GM19025 (cell line): ENCODE results near the gene PIK3C2G.
"Not testable (repeated sequence)": the region's sequence is repeated elsewhere in the genome, so short reads cannot be mapped to it uniquely, and the experiment has no call there.

Source experiments
- ATAC-seq: cut with Tn5 transposase; IDR thresholded peaks from one replicate; pipeline ENCODE4 v1.9.1; 2021; ENCODE audit warnings: mild to moderate bottlenecking, low read depth, moderate library complexity; ENCODE audit not compliant: unreplicated experiment

The PIK3C2G gene

DNA sequence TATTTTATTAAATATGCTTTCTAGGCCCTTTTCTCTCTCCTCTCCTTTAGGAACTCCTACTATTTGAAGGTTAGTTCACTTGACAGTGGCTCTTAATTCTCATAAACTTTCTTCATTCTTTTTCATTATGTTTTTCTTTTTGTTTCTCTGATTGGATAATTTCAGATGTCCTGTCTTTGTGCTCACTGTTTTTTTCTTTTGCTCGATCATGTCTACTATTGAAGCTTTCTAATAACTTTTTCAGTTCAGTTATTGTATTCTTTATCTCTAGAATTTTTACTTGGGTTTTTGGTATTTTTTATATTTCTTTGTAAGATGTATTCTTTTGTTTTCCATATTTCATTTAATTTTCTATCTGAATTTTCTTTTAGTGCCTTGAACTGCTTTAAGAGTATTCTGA is 261.5 kb downstream of the PIK3C2G start:
- no peak for ATAC-seq

GRCh38 chr12:18542497-18542896 is 281.2 kb downstream of the PIK3C2G start:
- ATAC-seq = not testable (repeated sequence)

DNA sequence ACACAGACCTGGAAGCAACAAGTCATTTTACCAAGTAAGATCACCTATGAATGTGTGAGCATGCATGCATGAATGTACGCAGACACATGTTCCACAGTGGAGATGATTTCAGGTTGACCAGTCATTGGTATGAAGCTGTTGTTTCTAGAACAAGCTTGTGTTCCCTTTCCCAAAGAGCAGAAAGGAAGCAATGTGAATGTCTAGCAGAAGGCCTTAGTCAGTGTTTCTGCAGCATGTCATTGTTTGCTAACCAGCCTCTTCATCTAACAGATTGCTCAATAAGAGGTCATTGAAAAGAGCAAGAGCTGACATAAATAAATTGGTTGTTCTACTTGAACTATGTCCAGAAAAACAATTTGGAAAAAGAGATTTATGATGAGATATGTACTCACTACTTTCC is 285.1 kb downstream of the PIK3C2G start:
- no peak for ATAC-seq

DNA sequence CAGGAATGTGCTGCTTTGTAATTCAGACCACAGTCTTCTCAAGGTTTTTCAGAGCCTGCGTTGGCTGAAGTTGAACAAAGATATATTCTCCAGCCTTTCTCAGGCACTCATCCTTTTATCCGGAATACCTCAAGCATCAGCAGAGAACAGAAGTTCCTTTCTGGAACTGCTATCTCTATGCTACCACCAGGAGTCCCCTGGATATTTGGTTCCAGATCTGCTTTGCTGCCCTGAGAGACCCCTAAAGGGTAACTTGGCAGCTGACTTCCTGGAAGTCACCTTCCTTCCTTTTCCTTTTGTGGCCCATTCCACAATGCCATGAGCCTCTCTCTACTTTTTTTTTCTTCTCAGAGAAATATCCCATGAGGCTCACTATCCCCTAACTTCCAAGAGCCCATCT is 288.3 kb downstream of the PIK3C2G start:
- no peak for ATAC-seq

GRCh38 chr12:18551106-18551505 is 289.8 kb downstream of the PIK3C2G start:
- ATAC-seq = no peak

GRCh38 chr12:18551701-18552100 is 290.4 kb downstream of the PIK3C2G start:
- no peak for ATAC-seq

DNA sequence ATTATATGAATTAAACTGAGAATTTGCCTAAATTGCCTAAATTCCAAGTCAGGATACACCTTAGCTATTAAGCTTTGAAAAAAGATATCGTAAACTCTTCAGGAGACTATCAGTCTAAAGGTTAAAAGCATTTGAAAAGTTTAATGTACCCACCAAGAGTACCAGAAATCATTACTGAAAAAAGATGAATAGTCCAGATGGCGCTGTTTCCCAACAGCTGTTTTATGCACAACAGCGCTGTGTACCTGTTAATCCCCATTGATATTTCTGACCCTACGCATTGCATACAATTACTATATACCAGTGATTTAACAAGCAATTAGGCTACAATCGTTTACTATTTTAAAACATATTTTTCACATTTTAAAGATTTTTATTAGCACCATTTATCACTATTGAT is 291.5 kb downstream of the PIK3C2G start:
- no peak for ATAC-seq

GRCh38 chr12:18556161-18556560 is 294.8 kb downstream of the PIK3C2G start:
- no peak for ATAC-seq

DNA sequence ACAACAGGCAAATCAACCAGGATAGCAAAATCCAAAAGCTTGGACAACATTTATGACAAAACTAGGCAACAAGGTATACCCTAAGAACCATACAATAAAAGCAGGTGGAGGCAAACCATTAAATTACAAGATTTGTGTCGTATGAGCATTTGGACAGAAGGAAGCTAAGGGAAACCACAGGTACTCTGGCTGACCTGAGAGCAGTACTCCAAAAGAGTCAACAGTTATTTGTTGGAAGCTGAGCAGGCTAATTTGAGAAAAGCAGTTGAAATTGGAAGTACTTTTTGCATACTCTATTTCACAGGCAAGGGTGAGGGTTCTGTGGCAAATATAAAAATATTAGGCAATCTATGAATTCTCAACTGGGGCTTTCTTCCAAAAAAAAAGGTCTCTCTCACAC is 297.9 kb downstream of the PIK3C2G start:
- ATAC-seq = no peak

GRCh38 chr12:18562531-18562930 is 301.2 kb downstream of the PIK3C2G start:
- ATAC-seq = no peak

DNA sequence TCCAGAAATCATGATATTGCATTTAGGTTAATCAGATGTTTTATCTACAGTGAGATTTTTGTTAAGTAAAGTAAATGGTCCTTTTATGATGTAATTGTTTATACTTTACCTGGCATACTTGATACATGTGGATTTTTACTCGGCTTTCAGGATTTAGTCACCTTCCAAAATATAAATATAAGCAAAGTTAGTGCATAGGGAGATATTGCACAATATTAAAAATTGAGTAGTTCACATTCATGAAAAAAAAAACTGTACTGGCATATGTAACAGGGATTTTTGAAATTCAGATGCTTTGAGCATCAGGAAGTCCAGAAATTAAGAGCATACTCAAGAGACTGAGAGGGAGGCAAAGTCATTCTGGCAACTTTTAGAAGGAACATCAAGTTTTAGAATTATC is 303.0 kb downstream of the PIK3C2G start:
- ATAC-seq = no peak

- ATAC-seq = no peak
These were observed 306.5 kb downstream of the PIK3C2G start for GRCh38 chr12:18567787-18568186.

- ATAC-seq = no peak
These were observed 309.2 kb downstream of the PIK3C2G start for GRCh38 chr12:18570543-18570942.

DNA sequence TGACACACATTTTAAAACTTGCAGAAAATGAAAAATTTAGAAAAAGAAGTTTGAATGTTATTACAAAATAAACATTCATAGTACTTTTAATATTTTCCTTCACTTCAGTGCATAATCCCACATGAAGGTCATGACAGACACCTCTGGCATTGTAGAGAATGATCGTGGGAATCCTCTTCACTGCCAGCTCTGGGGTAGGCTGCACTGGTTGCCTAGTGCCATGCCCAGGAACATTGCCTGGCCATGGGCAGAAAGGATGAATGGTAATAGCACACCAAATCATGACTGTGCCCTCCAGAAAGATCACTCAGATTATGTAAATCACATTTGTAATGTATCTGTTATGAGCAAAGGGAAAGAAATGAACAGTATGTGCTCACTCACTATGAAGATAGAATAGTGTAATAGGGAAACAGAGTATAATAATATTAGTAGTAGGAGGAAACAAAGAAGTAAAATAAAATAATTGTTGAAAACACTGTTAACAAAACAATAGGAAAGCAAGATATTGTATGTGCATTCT is 314.8 kb downstream of the PIK3C2G start:
- ATAC-seq = no peak

DNA sequence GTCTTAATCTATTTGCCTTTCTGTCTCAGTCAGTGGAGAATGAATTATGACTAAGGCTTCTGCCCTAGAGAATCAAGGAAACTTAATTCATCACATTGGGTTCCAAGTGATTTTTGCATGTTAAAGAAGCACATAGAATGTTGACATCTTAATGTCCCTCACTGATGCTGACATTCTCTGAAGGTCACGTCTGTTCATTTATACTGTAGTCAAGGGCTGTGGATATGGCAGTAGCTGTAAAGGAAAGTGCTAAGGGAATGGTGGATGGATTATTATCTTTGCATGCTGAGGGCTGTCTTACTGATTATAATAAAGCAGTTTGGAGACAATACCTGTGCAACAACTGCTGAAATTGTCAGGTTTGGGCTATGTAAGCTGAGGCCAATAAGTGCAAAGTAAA is 315.3 kb downstream of the PIK3C2G start:
- ATAC-seq = no peak

DNA sequence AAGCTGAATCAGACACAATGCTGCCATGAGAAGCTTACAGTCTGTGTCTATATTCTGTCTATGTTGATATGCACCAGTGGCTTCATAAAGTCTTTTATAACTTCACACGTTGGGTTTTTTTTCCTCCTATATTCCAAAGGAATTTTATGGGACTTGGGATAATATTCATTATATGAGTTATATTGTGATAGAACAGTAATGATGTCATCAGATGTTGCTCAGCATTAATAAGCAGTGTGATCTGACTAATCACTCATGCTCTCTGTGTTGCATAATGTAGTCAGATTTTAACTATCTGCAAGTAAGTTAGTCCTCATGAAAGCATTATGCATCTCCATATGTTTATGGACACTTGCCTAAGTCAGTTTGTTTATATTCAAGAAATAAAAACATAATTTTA is 316.9 kb downstream of the PIK3C2G start:
- no peak for ATAC-seq

- no peak for ATAC-seq
These were observed 319.0 kb downstream of the PIK3C2G start for GRCh38 chr12:18580291-18580690.

- no peak for ATAC-seq
These were observed 319.4 kb downstream of the PIK3C2G start for GRCh38 chr12:18580706-18581105.

DNA sequence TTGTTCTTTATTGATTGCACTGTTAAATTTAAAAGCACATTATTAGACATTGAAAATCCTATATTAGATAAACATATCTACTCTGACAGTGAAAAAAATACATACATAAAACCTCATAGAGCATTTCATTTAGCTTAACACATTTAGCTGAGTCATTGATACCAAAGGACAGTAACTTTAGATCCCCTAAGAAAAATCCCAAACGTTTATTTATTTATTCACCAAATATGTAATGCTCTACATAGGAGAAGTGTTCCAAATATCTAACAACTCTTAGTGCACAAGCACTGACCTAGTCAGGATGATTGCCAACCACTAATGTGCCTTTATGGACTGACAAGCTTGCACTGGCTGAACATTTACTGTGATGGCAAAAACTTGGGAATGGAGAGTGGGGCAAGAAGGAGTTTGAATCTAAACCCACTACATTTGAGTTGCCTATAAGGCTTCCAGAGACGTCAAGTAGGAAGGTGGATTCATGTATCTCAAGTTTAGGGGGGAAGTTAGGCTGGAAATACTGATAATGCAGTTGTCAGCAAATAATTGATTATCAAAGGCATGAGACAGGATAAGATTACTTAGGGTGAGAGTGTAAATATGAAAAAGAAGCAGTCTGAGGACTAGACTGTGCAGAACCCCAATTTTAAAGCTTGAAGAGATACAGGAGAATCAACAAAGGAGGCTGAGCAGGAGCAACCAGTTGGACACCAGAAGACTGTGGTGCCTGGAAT is 320.1 kb downstream of the PIK3C2G start:
- ATAC-seq = no peak

- ATAC-seq = no peak
These were observed 322.3 kb downstream of the PIK3C2G start for GRCh38 chr12:18583655-18584054.

GRCh38 chr12:18586581-18586980 is 325.3 kb downstream of the PIK3C2G start:
- ATAC-seq = no peak

DNA sequence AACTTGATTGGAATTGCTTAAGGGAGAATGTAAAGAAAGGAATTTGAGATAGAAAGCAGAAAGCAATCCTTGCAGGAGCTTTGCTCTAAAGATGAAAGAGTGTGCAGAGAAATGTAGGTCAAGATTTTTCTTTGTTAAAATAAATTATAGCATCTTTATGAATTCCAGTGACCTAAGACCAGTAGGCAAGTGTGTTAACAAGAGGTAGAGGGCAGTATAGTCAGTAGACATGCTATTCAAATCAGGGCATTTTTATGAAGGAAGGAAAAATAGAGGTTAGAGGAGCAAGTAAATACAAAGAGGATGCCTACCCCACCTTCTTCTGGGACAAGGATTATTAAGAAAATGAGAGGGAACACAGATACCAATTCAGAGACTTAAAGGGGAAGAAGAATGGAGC is 328.0 kb downstream of the PIK3C2G start:
- ATAC-seq = no peak

GRCh38 chr12:18591473-18591872 is 330.2 kb downstream of the PIK3C2G start:
- no peak for ATAC-seq
